PC-9 (cell line): Measurements from ENCODE around the gene SNRPD1.

Experiments used
- CTCF ChIP-seq: fragments of 200-600 bp; sonication (generic); conservative IDR thresholded peaks from 2 replicates; pipeline ENCODE4 v1.6.1; 2017; ENCODE audit warnings: mixed run types, antibody characterized with exemption, mild to moderate bottlenecking, moderate library complexity
- EZH2 ChIP-seq: fragments of 200-600 bp; sonication (generic); IDR thresholded peaks from 2 replicates; pipeline ENCODE4 v1.8.0; 2017; ENCODE audit warnings: antibody characterized with exemption, low read depth

GRCh38 chr18:21632393-21632792 lies 20.3 kb downstream of the SNRPD1 start:
- TF ChIP-seq CTCF (no peak), EZH2 (no peak)
